Measurements from ENCODE around the gene STAMBP.

GRCh38 chr2:73911548-73912208, 82.9 kb downstream of the STAMBP start:
- TF ChIP-seq CTCF (IDR thresholded peaks at IDR 0.05; ENCODE audit: low read depth, low read length, missing input control): no peak
- no peak for TF ChIP-seq MAX (IDR thresholded peaks at IDR 0.05)
- no peak for TF ChIP-seq JUND (IDR thresholded peaks at IDR 0.05)
- no peak for TF ChIP-seq RXRA (IDR thresholded peaks at IDR 0.05)
- no peak for TF ChIP-seq REST (IDR thresholded peaks at IDR 0.05)
- TF ChIP-seq ATF3 (IDR thresholded peaks at IDR 0.05): no peak
- TF ChIP-seq GABPA (IDR thresholded peaks at IDR 0.05 in 1 of 2, conservative IDR thresholded peaks at IDR 0.05 in 1 of 2): no peak
